Measurements from ENCODE around the gene ZNF141. TPM values are rescaled to one million over a fixed set of nuclear protein-coding genes. Genes with fewer than 3 reads are reported as not detected.

ZNF141 gene
- total RNA-seq, 1 donor from 2014 or later = 22.0 TPM

DNA sequence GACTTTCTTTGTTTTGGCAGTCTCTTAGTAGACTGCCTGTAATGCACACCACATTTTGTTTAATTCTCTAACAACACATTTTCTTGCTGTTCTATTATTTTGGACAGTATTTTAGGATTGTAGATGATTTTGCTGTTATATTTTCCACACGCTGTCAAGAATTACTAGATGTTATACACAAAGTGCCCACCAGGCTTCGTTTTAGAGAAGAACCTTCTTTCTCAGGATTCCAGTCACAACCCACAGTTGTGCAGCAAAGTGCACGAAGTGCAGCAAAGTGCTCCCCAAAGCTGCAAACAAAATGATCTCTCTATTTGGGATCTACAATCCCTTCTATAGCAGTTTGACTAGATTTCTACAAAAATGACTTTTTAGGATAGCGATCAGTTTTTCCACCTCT, 2.4 kb downstream of the ZNF141 start:
- Mint-ChIP-seq H3K27ac (ENCODE audit: unreplicated experiment) (no peak overlapping the region), H3K27me3 (ENCODE audit: unreplicated experiment) (peaks cover 2% of the 10 kb centered on the region), H3K36me3 (ENCODE audit: unreplicated experiment) (peaks cover 14% of the 10 kb centered on the region), H3K9me3 (ENCODE audit: unreplicated experiment) (peaks cover 12% of the 10 kb centered on the region), H3K4me3 (ENCODE audit: unreplicated experiment) (no peak overlapping the region), H3K4me1 (ENCODE audit: low read depth, unreplicated experiment) (peaks cover 9% of the 10 kb centered on the region)
- TF ChIP-seq, protein P1, sequence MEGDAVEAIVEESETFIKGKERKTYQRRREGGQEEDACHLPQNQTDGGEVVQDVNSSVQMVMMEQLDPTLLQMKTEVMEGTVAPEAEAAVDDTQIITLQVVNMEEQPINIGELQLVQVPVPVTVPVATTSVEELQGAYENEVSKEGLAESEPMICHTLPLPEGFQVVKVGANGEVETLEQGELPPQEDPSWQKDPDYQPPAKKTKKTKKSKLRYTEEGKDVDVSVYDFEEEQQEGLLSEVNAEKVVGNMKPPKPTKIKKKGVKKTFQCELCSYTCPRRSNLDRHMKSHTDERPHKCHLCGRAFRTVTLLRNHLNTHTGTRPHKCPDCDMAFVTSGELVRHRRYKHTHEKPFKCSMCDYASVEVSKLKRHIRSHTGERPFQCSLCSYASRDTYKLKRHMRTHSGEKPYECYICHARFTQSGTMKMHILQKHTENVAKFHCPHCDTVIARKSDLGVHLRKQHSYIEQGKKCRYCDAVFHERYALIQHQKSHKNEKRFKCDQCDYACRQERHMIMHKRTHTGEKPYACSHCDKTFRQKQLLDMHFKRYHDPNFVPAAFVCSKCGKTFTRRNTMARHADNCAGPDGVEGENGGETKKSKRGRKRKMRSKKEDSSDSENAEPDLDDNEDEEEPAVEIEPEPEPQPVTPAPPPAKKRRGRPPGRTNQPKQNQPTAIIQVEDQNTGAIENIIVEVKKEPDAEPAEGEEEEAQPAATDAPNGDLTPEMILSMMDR (IDR thresholded peaks at IDR 0.05; ENCODE audit: partially characterized antibody, unreplicated experiment) = peak; percentile 74
- DNase-seq = no peak

DNA sequence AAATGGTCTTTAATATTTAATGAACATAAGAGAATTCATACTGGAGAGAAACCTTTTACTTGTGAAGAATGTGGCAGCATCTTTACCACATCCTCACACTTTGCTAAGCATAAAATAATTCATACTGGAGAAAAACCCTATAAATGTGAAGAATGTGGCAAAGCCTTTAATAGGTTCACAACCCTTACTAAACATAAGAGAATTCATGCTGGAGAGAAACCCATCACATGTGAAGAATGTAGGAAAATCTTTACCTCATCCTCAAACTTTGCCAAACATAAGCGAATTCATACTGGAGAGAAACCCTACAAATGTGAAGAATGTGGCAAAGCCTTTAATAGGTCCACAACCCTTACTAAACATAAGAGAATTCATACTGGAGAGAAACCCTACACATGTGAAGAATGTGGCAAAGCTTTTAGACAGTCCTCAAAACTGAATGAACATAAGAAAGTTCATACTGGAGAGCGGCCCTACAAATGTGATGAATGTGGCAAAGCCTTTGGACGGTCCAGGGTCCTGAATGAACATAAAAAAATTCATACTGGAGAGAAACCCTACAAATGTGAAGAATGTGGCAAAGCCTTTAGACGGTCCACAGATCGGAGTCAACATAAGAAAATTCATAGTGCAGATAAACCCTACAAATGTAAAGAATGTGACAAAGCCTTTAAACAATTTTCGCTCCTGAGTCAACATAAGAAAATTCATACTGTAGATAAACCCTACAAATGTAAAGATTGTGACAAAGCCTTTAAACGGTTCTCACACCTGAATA, 35.6 kb downstream of the ZNF141 start:
- TF ChIP-seq, protein P1 (IDR thresholded peaks at IDR 0.05; ENCODE audit: partially characterized antibody, unreplicated experiment) = no peak
- Mint-ChIP-seq H3K4me1 (ENCODE audit: low read depth, unreplicated experiment) (no peaks in the 10 kb centered on the region), H3K27me3 (ENCODE audit: unreplicated experiment) (peaks cover 4% of the 10 kb centered on the region), H3K36me3 (ENCODE audit: unreplicated experiment) (peaks cover 75% of the 10 kb centered on the region), H3K4me3 (ENCODE audit: unreplicated experiment) (no peak overlapping the region), H3K9me3 (ENCODE audit: unreplicated experiment) (peaks cover 31% of the 10 kb centered on the region), H3K27ac (ENCODE audit: unreplicated experiment) (no peak overlapping the region)
- no peak for DNase-seq

DNA sequence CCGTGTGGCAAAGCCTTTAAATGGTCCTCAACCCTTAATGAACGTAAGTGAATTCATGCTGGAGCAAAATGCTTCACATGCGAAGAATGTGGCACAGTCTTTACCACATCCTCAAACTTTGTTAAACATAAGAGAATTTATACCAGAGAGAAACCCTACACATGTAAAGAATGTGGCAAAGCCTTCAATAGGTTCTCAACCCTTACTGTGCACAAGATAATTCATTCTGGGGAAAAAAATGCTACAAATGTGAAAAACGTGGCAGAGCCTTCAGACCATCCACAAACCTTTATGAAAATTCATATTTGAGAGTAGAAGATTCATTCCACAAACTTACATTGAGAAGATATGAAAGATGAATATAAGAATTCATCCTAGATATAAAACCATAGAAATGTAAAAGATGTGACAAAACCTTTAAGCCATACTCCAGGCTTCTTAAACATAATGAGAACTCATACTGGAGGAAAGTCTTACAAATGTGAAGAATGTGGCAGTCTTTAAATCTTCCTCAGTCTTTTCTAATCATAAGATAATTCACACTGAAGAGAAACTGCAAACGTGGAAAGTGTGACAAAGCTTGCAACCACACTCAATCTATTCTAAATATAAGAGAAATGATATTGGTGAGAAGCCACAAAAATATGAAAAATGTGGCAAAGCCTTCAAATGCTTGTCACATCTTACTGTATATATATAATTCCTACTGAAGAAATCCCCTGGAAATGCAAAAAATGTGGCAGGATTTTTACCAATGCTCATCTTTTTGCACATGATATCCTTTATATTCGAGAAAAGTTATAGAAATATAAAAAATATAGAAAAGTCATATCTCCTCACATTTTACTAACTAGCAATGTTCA, 36.9 kb downstream of the ZNF141 start:
- H3K9me3 Mint-ChIP-seq (ENCODE audit: unreplicated experiment) = peaks cover 31% of the 10 kb centered on the region
- TF ChIP-seq, protein P1 (IDR thresholded peaks at IDR 0.05; ENCODE audit: partially characterized antibody, unreplicated experiment) = no peak
- H3K27ac Mint-ChIP-seq (ENCODE audit: unreplicated experiment) = no peak overlapping the region
- H3K4me3 Mint-ChIP-seq (ENCODE audit: unreplicated experiment) = no peak overlapping the region
- no peaks in the 10 kb centered on the region for H3K4me1 Mint-ChIP-seq (ENCODE audit: low read depth, unreplicated experiment)
- peaks cover 66% of the 10 kb centered on the region for H3K36me3 Mint-ChIP-seq (ENCODE audit: unreplicated experiment)
- DNase-seq = no peak
- peaks cover 4% of the 10 kb centered on the region for H3K27me3 Mint-ChIP-seq (ENCODE audit: unreplicated experiment)

DNA sequence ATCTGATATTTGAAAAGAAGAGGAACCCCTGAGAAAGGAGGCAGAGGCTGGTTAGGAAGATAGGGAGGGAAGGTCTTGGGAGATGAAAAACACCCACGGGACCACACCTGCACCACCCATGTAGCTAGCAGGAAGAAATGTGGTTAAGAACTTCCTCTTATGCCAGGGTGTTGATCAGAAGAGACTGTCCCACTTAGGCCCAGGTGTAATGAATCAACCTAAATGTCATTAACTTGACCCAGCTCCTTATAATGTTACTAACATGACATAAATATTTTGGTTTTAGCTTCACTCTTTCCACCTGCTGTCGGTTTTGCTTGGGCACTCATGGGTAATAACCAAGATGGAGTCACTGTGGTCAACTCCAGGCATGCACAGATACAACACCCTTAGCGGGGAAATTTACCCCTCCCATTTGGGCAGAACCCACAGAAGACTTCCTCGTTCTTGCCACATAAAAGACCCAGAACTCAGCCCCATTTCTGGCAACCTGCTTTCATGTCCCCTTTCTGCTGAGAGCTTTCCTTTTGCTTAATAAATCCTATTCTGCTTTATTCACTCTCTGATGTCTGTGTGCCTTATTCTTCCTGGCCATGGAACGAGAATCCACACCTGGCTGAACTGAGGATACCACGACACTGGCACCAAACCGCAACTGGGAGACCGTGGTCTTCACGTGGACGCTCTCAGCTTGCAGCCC, 46.8 kb downstream of the ZNF141 start:
- H3K4me3 Mint-ChIP-seq (ENCODE audit: unreplicated experiment) = no peak overlapping the region

More for the DNA sequence above, 46.8 kb downstream of the ZNF141 start:
- H3K9me3 Mint-ChIP-seq (ENCODE audit: unreplicated experiment) = peaks cover 15% of the 10 kb centered on the region
- TF ChIP-seq, protein P1 (IDR thresholded peaks at IDR 0.05; ENCODE audit: partially characterized antibody, unreplicated experiment) = no peak
- no peaks in the 10 kb centered on the region for H3K4me1 Mint-ChIP-seq (ENCODE audit: low read depth, unreplicated experiment)
- DNase-seq = no peak
- H3K36me3 Mint-ChIP-seq (ENCODE audit: unreplicated experiment) = peaks cover 37% of the 10 kb centered on the region
- H3K27me3 Mint-ChIP-seq (ENCODE audit: unreplicated experiment) = peaks cover 9% of the 10 kb centered on the region
- H3K27ac Mint-ChIP-seq (ENCODE audit: unreplicated experiment) = no peak overlapping the region
